Activated CD4-positive, alpha-beta T cell treated with anti-CD3 and anti-CD28 coated beads, Interleukin-2, amount 50 U/mL, for 24 hours (primary cell): ENCODE results near the gene BRAF.
"Not testable (repeated sequence)": the region's sequence is repeated elsewhere in the genome, so short reads cannot be mapped to it uniquely, and the experiment has no call there.

Experiments used
- DNase-seq, 2 donors: peaks; one replicate each; pipeline ENCODE4 v3.0.0-alpha.2; 2020; ENCODE audit warnings: low read depth in 1 of 2, low spot score in 1 of 2

BRAF gene

GRCh38 chr7:140881507-140882228 lies 43.1 kb downstream of the BRAF start:
- DNase-seq: no peak

GRCh38 chr7:140877249-140877524 lies 47.5 kb downstream of the BRAF start:
- DNase-seq: no peak

DNA sequence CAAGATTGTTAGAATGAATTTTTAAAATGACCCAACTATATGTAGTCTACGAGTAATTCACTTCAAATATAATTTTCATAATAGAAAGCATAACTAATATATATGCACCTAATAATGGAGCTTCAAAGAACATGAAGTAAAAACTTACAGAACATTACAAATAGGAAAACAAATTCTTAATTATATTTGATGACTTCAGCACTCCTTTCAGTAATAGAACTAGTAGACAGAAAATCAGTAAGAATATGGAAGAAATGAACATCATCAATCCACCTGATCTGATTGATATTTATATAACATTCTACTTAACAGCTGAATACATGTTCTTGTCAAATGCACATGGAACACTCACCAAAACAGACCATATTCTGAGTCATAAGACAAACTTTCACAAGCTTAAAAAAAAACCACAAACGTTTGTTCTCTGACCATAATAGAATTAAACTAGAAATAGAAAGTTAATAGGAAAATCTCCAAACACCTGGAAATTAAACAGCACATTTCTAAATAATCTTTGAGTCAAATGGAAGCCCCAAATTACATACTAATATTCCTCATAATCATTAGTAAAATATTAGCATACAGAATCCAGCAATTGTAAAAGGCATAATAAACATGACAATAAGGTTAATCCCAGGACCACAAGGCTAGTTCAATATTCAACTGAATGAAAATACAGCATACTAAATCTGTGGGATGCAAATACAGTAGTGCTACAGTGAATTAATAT lies 48.0 kb downstream of the BRAF start:
- DNase-seq: no peak

DNA sequence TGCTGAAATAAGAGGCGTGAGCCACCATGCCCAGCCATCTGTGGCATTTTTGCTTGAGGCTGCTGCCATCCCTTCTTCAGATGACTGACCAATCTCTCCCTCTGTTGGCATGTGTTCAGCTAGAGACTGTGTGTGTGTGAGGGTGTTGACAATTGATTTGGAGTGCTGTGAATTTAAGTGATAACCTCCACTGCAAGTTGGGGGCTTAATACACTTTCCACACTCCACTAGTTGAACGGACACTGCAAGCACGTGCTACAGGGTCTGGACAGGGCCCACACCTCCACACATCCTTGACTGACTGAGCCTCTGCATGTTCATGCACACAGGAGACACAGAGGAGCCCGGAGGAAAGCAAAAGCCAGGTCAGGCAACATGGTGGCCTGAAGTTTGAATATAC lies 51.3 kb downstream of the BRAF start:
- no peak for DNase-seq

DNA sequence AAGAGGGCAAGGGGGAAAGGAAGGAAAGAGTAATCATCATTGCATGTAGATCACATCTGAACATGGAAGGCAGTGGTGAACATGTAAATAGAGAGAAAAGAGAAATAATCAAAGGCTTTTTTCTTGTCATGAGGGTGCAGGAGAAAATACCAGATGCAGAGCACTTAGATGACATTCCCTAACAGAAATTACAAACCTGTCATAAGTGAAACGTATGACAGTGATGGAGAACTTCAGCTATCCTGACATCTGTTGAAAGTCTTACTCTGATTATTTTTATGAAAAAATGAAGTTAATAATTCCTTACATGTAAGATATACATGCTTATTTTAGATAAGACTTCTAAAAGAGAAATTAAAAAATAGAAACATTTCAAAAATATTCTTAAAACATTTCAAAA lies 54.7 kb downstream of the BRAF start:
- no peak for DNase-seq

- DNase-seq: no peak
Measured at GRCh38 chr7:140869430-140869829, 55.3 kb downstream of the BRAF start.

- DNase-seq: no peak
Measured at GRCh38 chr7:140867467-140868462, 57.0 kb downstream of the BRAF start.

- no peak for DNase-seq
Measured at GRCh38 chr7:140866926-140867325, 57.8 kb downstream of the BRAF start.

- DNase-seq: no peak
Measured at GRCh38 chr7:140864732-140865131, 60.0 kb downstream of the BRAF start.

DNA sequence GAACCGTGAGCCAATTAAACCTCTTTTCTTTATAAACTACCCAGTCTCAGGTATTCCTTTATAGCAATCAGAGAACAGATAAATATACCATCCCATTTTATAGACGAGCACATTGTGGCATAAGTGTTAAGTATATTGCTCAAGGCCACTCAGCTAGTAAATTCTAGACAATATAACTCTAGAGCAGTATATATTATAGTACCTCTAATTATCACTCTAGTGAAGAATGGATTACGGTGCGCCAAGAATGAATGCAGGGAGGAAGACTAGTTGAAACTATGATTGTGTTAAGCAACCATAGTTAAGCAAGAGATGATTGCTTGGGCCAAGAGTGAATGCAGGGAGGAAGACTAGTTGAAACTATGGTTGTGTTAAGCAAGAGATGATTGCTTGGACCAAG lies 60.9 kb downstream of the BRAF start:
- DNase-seq: no peak

DNA sequence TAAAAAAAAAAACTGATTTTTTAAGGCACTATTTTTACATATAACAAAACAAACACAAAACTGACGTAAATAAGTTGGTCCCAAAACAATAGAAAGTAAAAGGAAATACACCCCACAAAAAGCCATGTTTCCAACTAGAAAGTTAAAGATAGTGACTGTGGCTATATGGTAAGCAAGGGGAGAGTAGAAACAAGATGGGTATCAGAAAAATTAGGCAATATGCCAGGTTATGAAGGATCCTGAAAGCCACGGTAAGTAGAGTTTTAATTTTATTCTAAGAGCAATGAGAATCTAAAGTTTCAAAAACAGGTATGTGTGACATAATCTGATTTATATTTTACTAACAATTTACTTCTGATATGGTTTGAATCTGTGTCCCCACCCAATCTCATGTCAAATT lies 61.5 kb downstream of the BRAF start:
- DNase-seq: no peak

DNA sequence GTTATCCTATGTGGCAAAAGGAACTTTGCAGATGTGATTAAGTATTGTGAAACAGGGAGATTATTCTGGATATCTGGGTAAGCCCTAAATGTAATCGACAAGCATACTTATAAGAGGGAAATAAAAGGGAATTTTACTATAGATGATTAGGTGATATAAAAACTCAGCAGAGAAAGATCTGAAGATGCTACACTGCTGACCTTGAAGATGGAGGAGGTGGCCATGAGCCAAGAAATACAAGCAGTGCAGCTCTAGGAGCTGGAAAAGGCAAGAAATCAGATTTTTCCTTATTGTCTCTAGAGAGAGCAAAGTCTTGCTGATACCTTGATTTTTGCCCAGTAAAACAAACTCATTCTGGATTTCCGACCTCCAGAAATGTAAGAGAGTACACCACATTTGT lies 67.7 kb downstream of the BRAF start:
- no peak for DNase-seq

GRCh38 chr7:140841166-140841715 lies 83.5 kb downstream of the BRAF start:
- no peak for DNase-seq

- no peak for DNase-seq
Measured at GRCh38 chr7:140831724-140832123, 93.0 kb downstream of the BRAF start.

GRCh38 chr7:140829720-140830119 lies 95.0 kb downstream of the BRAF start:
- no peak for DNase-seq

- DNase-seq: no peak
Measured at GRCh38 chr7:140828741-140829140, 96.0 kb downstream of the BRAF start.

DNA sequence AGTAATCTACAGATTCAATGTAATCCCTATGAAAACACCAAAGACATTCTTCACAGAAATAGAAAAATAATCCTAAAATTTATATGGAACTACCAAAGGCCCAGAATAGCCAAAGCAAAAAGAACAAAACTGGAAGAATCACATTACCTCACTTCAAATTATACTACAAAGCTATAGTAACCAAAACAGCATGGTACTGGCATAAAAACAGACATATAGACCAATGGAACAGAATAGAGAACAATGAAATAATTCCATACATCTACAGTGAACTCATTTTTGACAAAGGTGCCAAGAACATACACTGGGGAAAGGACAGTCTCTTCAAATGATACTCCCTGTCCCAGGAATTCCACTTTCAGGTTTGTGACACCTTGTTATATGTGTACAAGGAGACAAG lies 107.3 kb downstream of the BRAF start:
- DNase-seq: not testable (repeated sequence)

- peak; percentile 21 to 66 for DNase-seq
Measured at GRCh38 chr7:140810830-140811556, 113.7 kb downstream of the BRAF start.

GRCh38 chr7:140810385-140810784 lies 114.3 kb downstream of the BRAF start:
- DNase-seq: no peak

DNA sequence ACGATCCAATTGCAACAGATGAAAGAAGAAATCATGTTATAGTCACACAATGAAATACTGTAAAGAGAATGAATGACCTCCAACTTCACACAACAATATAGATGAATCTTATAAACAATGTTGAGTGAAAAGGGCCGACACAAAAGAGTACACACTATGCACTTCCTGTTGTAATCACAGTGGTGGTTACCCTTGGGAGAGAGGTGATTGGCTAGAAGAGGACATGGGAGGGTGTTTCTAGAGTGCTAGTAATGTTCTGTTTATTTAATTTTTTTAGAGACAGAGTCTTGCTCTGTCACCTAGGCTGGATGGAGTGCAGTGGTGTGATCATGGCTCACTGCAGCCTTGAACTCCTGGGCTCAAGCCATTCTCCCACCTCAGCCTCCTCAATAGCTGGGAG lies 145.8 kb downstream of the BRAF start:
- no peak for DNase-seq

- no peak for DNase-seq
Measured at GRCh38 chr7:140778568-140778967, 146.2 kb downstream of the BRAF start.
